ENCODE results near the gene PGM5. TPM values are rescaled to one million over a fixed set of nuclear protein-coding genes. Genes with fewer than 3 reads are reported as not detected.

The PGM5 gene
- total and polyA plus RNA-seq, 11 donors, result 41.4 to 228 (median 175) TPM

DNA sequence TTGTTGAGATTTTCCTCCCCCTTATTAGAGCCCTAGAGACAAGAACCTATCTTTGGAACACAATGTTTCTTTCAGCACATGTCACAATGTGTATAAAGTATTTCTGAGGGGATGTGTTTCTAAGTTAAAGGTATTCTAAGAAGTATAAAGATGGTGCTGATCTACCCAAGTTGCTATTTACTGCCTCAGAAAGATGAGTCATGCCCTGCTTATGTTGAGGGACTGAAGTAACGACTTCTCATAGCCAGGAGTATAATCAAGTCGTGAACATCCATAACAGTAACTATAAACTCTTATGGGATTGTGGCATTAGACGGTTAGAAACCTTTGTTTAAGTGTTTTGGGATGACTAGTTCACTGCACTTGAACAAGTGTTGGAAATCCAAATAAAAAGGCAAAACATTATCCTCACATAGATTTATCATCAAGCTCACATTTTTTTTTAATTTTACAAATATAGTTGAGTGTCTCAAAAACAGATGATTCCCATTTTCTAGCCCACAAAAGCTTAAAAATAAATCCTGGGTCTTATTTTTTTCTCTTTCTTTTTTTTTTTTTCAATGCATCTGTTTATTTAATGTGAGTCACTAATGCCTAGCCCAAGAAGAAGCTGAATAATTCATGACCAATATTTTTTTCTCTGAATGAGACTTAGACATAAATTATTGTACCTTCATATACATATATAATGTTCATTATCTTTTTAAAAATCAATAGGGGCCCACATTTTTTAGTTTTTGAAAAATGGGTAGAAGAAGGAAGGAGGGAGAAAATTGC lies 196.5 kb downstream of the PGM5 start:
- peaks cover 0 to 12% (median 0%) of the 10 kb centered on the region in 12 donors for H3K4me1 ChIP-seq
- ATAC-seq (peak in 2 of 4 donors; percentile 29 to 47), DNase-seq (no peak)
- no peaks in the 10 kb centered on the region for H3K36me3 ChIP-seq
- no peaks in the 10 kb centered on the region for H3K27me3 ChIP-seq
- no peaks in the 10 kb centered on the region for H3K9me3 ChIP-seq
- H3K4me3 ChIP-seq, result no peak overlapping the region
- intact Hi-C loops (cut with DNase I), result no loop called here
- peak overlapping the region in 1 of 12 donors; percentile 53 for H3K27ac ChIP-seq
- 39 to 70% (median 62%) methylated on average over 3 of the region's 3 CpGs for WGBS, 4 donors
- no peak for TF ChIP-seq POLR2A (IDR thresholded peaks at IDR 0.05)
- TF ChIP-seq, protein P1, sequence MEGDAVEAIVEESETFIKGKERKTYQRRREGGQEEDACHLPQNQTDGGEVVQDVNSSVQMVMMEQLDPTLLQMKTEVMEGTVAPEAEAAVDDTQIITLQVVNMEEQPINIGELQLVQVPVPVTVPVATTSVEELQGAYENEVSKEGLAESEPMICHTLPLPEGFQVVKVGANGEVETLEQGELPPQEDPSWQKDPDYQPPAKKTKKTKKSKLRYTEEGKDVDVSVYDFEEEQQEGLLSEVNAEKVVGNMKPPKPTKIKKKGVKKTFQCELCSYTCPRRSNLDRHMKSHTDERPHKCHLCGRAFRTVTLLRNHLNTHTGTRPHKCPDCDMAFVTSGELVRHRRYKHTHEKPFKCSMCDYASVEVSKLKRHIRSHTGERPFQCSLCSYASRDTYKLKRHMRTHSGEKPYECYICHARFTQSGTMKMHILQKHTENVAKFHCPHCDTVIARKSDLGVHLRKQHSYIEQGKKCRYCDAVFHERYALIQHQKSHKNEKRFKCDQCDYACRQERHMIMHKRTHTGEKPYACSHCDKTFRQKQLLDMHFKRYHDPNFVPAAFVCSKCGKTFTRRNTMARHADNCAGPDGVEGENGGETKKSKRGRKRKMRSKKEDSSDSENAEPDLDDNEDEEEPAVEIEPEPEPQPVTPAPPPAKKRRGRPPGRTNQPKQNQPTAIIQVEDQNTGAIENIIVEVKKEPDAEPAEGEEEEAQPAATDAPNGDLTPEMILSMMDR (IDR thresholded peaks at IDR 0.05), result no peak

GRCh38 chr9:68555437-68556150 lies 199.2 kb downstream of the PGM5 start:
- TF ChIP-seq POLR2A (IDR thresholded peaks at IDR 0.05), result no peak
- TF ChIP-seq, protein P1 (IDR thresholded peaks at IDR 0.05), result no peak
- H3K4me3 ChIP-seq, result no peak overlapping the region
- H3K27me3 ChIP-seq, result no peaks in the 10 kb centered on the region
- H3K36me3 ChIP-seq, result no peaks in the 10 kb centered on the region
- intact Hi-C loops (cut with DNase I), result loop anchor here in 1 of 10 donors (5.0 kb wide), 1 partner anchor 38 kb away; no protein-coding TSS in a partner anchor
- H3K27ac ChIP-seq, result no peak overlapping the region
- peaks cover 0 to 23% (median 5%) of the 10 kb centered on the region in 12 donors for H3K4me1 ChIP-seq
- DNase-seq (no peak), ATAC-seq (no peak)
- 38 to 79% (median 73%) methylated on average over 1 of the region's 1 CpG; no CpG with 5 or more reads in 1 of the 4 donors for WGBS, 4 donors
- H3K9me3 ChIP-seq, result no peaks in the 10 kb centered on the region

GRCh38 chr9:68558545-68558944 lies 202.1 kb downstream of the PGM5 start:
- 78 to 87% (median 85%) methylated on average over 5 of the region's 5 CpGs for WGBS, 4 donors
- H3K27ac ChIP-seq, result no peak overlapping the region
- no peaks in the 10 kb centered on the region for H3K9me3 ChIP-seq
- DNase-seq (no peak), ATAC-seq (no peak)
- intact Hi-C loops (cut with DNase I), result loop anchor here in 1 of 10 donors (5.0 kb wide), 1 partner anchor 41 kb away; no protein-coding TSS in a partner anchor
- TF ChIP-seq, protein P1 (IDR thresholded peaks at IDR 0.05), result no peak
- no peak for TF ChIP-seq POLR2A (IDR thresholded peaks at IDR 0.05)
- no peaks in the 10 kb centered on the region for H3K36me3 ChIP-seq
- peaks cover 0 to 24% (median 7%) of the 10 kb centered on the region in 12 donors for H3K4me1 ChIP-seq
- no peak overlapping the region for H3K4me3 ChIP-seq
- no peaks in the 10 kb centered on the region for H3K27me3 ChIP-seq
